HG03469 (cell line): ENCODE results near the gene DRD5.

Experiments used
- ATAC-seq: cut with Tn5 transposase; IDR thresholded peaks from one replicate; pipeline ENCODE4 v1.9.1; 2021; ENCODE audit warnings: mild to moderate bottlenecking, moderate library complexity, moderate number of reproducible peaks; ENCODE audit not compliant: unreplicated experiment

DRD5 gene

DNA sequence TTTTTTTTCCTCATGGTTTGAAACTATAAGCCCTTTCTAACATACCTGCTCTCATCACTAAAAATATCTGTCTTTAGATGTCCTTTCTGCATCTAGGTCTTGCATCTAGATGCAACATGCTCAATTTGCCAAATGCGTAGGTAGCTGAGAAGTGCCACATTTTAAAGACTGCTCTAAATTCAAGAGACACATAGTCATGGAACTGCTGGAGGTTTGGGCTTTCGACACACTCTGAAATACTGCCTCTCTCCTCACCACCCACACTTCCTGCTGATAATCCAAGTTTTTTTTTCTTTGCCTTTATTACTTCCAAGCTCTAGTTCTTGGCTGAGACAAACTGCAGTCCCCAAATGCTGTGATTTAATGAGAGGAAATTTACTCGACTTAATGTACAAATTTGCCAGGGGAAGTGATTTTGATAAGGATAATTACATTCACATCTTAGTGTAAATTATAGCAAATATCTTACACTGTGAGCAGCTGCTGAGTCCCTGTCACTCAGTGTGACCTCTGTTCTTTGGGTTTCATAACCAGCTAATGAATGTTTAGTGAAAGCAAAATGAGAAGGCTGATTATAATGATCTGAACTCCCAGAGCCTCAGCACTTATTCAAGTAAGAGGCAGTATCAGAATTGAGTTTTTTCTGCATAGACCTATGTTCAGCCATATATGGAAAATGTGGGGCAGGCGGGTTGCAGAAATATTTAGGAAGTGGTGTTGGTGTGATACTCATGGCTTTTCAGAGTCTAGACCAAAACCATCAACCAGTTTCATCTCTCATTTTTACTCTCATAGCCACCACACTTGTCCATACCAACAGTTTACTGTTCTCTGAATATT is 31.3 kb downstream of the DRD5 start:
- ATAC-seq, result peak; percentile 93

DNA sequence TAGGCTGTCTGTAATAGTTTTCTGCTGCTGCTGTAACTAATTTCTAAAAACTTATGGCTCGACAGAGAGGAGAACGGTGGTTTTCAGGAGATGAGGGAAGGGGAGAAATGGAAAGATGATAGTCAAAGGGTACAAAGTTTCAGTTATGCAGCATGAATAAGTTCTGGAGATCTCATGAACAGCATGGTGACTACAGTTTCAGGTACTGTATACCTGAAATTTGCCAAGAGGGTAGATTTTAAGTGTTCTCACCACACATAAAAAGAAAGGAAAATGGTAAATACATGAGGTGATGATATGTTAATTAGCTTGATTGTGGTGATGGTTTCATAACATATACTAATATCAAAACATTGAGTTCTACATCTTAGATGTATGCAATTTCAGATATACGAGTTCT is 34.9 kb downstream of the DRD5 start:
- no peak for ATAC-seq

DNA sequence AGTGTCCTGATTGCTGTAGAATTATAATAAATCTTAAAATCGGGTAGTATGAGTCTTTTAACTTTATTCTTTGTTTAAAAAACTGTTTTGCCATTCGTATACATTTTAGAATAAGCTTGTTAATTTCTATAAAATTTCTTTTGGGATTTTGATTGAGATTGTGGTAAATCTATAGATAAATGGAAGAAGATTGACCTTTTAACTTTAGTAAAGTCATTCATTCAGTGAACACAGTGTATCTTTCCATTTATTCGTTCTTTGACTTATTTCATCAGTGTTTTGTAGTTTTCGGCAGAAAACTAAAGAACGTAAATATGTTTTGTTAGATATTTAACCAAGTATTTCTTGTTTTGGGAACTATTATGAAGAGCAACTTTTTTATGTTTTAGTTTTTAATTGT is 38.9 kb downstream of the DRD5 start:
- no peak for ATAC-seq

DNA sequence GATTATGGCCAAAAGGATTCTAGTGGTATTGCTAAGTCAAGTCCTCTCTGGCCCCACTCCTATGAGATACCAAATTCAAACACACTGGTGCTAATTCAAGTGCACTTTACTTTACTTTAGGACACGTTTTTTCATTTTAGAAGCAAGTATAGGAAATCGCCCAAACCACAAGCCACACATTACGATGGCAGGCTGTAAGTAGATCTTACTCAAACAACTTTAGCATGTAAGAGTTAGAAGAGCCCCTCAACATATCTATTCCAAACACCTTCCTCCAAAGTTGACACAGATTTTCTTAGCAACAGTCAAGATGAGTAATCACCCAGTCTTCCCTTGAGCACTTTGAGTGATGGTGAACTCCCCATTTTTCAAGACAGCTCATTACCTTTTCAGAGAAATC is 43.6 kb downstream of the DRD5 start:
- ATAC-seq, result no peak

DNA sequence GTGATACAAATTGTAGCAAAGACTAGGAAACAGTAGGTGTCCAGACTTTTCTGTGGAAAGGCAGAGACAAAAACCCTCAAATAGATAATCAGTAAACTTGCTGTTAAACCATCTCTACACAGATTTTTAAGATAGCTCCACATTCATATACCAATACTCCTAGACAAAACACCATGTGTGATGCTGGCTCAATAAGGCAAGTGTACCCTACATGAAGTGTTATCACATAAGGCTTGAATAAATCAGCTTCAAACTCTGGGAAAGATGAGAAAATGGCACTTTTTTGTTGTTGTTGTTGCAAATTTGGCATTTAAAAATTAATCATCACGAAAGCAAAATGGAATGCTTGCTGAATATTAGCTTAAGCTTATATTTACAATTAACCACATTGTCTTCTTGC is 45.1 kb downstream of the DRD5 start:
- no peak for ATAC-seq

DNA sequence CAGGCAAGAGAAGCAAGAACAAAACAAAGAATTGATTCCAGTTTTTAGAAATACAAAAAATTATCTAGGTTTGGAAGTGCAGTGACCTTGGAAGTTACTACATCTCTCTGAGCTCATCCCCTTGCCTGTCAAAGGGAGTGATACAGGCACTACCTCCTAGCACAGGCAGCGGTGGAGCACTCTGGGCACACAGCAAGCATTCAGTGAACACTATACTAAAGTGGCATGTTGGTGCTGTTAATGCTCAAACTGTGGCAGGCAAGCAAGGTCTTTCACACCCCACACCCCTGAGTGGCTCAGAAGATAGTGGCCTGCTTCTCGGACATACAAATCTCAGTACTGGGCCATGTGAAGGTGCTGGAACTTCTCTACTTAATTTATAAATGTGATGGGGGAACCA is 51.2 kb downstream of the DRD5 start:
- ATAC-seq, result no peak

DNA sequence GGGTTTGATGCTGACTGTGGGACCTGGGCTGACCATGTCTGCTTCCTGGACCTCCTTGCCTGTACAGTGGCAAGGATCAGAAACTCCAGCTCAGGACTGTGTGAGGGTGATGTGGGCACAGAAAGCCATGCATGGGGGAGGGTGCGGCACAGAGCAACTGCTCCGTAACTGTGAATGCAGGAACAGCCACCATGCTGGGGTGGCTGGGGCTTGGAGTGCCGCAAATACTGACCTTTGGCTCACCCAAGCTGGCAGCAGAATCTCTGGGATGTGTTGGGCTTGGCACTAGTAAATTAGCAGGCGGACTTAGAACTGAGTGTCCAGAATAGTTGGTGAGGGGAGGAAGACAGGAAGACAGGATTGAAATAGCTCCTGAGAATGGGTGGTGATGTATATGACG is 52.0 kb downstream of the DRD5 start:
- no peak for ATAC-seq
